ENCODE results near the gene PAK5. TPM values are rescaled to one million over a fixed set of nuclear protein-coding genes. Genes with fewer than 3 reads are reported as not detected.

PAK5 gene
- total and polyA plus RNA-seq, 2 donors (not counting 1 experiment from before 2014, with no cell fraction given) = not detected

- H4K20me1 ChIP-seq (ENCODE audit: control insufficient read depth, extremely low read depth, insufficient read depth, low read length) = no peaks in the 10 kb centered on the region
- H3K9ac ChIP-seq (ENCODE audit: insufficient read depth, low read length) = no peak overlapping the region
- no peak overlapping the region for H2AFZ ChIP-seq (ENCODE audit: low read length)
- H3K9me3 ChIP-seq (ENCODE audit: control insufficient read depth, insufficient read depth, low read depth, low read length) = no peaks in the 10 kb centered on the region
- H3K4me2 ChIP-seq (ENCODE audit: extremely low read depth, insufficient read depth, low read length) = no peak overlapping the region
- H3K4me1 ChIP-seq (ENCODE audit: control insufficient read depth, extremely low read depth, insufficient read depth, low read length) = no peaks in the 10 kb centered on the region
- no peaks in the 10 kb centered on the region for H3K79me2 ChIP-seq (ENCODE audit: control insufficient read depth, insufficient read depth, low read length)
- no peak overlapping the region for H3K27ac ChIP-seq (ENCODE audit: insufficient read depth, low read length)
- TF ChIP-seq CTCF (conservative IDR thresholded peaks at IDR 0.05 in 1 of 2, IDR thresholded peaks at IDR 0.05 in 1 of 2; ENCODE audit: low read depth in 1 of 2, low read length in 2 of 2) (no peak), EZH2 (IDR thresholded peaks at IDR 0.05; ENCODE audit: low read length, missing control alignments) (no peak)
- no peak overlapping the region for H3K4me3 ChIP-seq (replicated peaks in 1 of 4; ENCODE audit: control extremely low read depth in 1 of 4, insufficient read depth in 1 of 4, low read depth in 3 of 4, low read length in 4 of 4)
- H3K27me3 ChIP-seq (ENCODE audit: control insufficient read depth, insufficient read depth, low read length) = peaks cover 7% of the 10 kb centered on the region
- no peaks in the 10 kb centered on the region for H3K36me3 ChIP-seq (ENCODE audit: control insufficient read depth, insufficient read depth, low read length)
- no peak for DNase-seq (ENCODE audit: low read depth in 2 of 2)
Observed at GRCh38 chr20:9574776-9575175, 264.1 kb downstream of the PAK5 start.

- H3K4me2 ChIP-seq (ENCODE audit: extremely low read depth, insufficient read depth, low read length) = no peak overlapping the region
- H4K20me1 ChIP-seq (ENCODE audit: control insufficient read depth, extremely low read depth, insufficient read depth, low read length) = no peaks in the 10 kb centered on the region
- H3K27ac ChIP-seq (ENCODE audit: insufficient read depth, low read length) = no peak overlapping the region
- no peaks in the 10 kb centered on the region for H3K4me1 ChIP-seq (ENCODE audit: control insufficient read depth, extremely low read depth, insufficient read depth, low read length)
- no peak overlapping the region for H2AFZ ChIP-seq (ENCODE audit: low read length)
- H3K79me2 ChIP-seq (ENCODE audit: control insufficient read depth, insufficient read depth, low read length) = no peaks in the 10 kb centered on the region
- no peak overlapping the region for H3K9ac ChIP-seq (ENCODE audit: insufficient read depth, low read length)
- TF ChIP-seq CTCF (conservative IDR thresholded peaks at IDR 0.05 in 1 of 2, IDR thresholded peaks at IDR 0.05 in 1 of 2; ENCODE audit: low read depth in 1 of 2, low read length in 2 of 2) = no peak
- TF ChIP-seq EZH2 (IDR thresholded peaks at IDR 0.05; ENCODE audit: low read length, missing control alignments) = no peak
- H3K4me3 ChIP-seq (replicated peaks in 1 of 4; ENCODE audit: control extremely low read depth in 1 of 4, insufficient read depth in 1 of 4, low read depth in 3 of 4, low read length in 4 of 4) = no peak overlapping the region
- no peak for DNase-seq (ENCODE audit: low read depth in 2 of 2)
- peaks cover 11% of the 10 kb centered on the region for H3K27me3 ChIP-seq (ENCODE audit: control insufficient read depth, insufficient read depth, low read length)
- no peaks in the 10 kb centered on the region for H3K9me3 ChIP-seq (ENCODE audit: control insufficient read depth, insufficient read depth, low read depth, low read length)
- H3K36me3 ChIP-seq (ENCODE audit: control insufficient read depth, insufficient read depth, low read length) = no peaks in the 10 kb centered on the region
Observed at GRCh38 chr20:9574181-9574580, 264.7 kb downstream of the PAK5 start.

DNA sequence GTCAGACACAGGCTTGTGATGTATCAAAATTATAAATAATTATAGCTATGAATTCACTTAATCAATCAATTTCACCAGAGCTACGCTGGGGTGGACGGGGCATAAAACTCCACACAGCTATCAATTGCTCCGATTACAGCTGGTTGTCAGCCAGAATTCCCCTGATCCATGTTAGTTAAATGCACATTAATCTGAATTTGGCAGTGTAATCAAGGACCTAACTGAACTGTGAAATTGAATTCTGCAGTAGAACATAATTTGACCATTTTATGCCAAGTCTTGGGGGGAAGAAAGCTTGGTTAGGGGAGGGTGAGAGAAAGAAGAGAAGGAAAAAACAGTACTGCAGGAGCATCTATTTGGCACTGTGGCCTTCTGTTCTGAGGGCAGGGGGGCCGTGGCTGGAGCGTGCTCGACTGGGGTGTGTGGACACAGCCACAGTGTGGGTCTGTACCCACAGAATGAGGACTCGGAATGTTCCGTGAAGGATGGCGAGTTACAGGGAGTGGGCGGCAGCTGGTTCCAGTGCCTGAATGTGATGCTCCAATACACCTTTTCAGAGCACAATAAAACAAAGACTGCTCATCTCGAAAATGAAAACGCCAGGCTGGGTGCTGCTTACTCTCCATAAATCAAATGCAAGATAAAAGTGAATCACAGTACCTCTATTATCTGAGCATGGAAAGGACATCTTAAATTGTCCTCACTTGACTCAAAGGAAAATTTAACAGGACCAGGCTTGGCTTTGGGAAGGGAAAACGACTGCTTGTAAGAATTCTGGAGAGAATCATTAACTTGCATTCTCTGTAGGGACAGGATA is 265.3 kb downstream of the PAK5 start:
- Histone ChIP-seq H3K79me2 (ENCODE audit: control insufficient read depth, insufficient read depth, low read length) (no peaks in the 10 kb centered on the region), H3K27ac (ENCODE audit: insufficient read depth, low read length) (no peak overlapping the region), H3K9me3 (ENCODE audit: control insufficient read depth, insufficient read depth, low read depth, low read length) (no peaks in the 10 kb centered on the region), H2AFZ (ENCODE audit: low read length) (no peak overlapping the region), H3K9ac (ENCODE audit: insufficient read depth, low read length) (no peak overlapping the region), H3K36me3 (ENCODE audit: control insufficient read depth, insufficient read depth, low read length) (no peaks in the 10 kb centered on the region), H3K4me1 (ENCODE audit: control insufficient read depth, extremely low read depth, insufficient read depth, low read length) (no peaks in the 10 kb centered on the region), H3K27me3 (ENCODE audit: control insufficient read depth, insufficient read depth, low read length) (peaks cover 11% of the 10 kb centered on the region), H4K20me1 (ENCODE audit: control insufficient read depth, extremely low read depth, insufficient read depth, low read length) (no peaks in the 10 kb centered on the region), H3K4me2 (ENCODE audit: extremely low read depth, insufficient read depth, low read length) (no peak overlapping the region), H3K4me3 (replicated peaks in 1 of 4; ENCODE audit: control extremely low read depth in 1 of 4, insufficient read depth in 1 of 4, low read depth in 3 of 4, low read length in 4 of 4) (no peak overlapping the region)
- DNase-seq (ENCODE audit: low read depth in 2 of 2) = no peak
- TF ChIP-seq CTCF (conservative IDR thresholded peaks at IDR 0.05 in 1 of 2, IDR thresholded peaks at IDR 0.05 in 1 of 2; ENCODE audit: low read depth in 1 of 2, low read length in 2 of 2) (no peak), EZH2 (IDR thresholded peaks at IDR 0.05; ENCODE audit: low read length, missing control alignments) (no peak)
